Hematopoietic multipotent progenitor cell treated with erythropoietin and hydrocortisone succinate and interleukin-3 and kit ligand, for 17 days (in vitro differentiated cells): ENCODE measurements around the gene SEL1L2.

Source experiments
- DNase-seq: peaks from one replicate; pipeline ENCODE4 v3.0.0-alpha.2; 2015; ENCODE audit warnings: low spot score

SEL1L2 gene

DNA sequence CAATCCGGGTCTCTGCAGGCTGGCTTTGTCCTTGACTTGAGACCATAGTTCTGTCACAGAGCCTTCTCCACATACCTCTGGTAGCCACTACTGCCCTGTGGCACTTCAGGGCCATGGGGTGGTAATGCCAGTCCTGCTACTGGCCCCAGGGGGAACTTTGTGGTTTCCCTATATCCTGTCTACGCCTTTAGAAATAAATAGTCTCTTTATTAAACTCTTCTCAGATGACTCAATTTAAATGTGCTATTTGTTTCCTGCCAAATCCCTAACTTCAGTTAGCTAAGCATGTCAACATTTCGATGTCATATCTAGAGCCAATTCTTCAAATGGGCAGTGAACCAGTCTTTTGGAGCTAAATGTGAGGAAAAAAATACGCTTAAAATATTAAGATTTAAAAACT lies 60.1 kb downstream of the SEL1L2 start:
- DNase-seq = no peak

- no peak for DNase-seq
Observed at GRCh38 chr20:13929836-13930235, 60.6 kb downstream of the SEL1L2 start.

DNA sequence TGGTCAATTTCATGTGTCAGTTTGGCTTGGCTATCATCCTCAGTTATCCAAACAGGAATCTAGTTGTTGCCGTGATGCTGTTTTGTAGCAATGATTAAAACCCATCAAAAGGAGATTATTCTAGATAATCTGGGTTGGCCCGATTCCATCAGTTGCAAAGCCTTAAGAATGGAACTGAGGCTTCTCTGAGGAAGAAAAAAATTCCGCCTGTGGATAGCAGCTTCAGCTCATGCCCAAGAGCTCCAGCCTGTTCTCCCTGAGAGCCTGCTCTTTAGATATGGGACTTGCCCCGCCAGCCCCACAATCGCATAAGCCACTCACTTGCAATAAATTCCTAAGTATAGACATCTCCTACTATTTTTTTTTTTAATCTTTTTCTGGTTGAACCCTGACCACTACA lies 61.5 kb downstream of the SEL1L2 start:
- no peak for DNase-seq

- no peak for DNase-seq
Observed at GRCh38 chr20:13927171-13927570, 63.2 kb downstream of the SEL1L2 start.

DNA sequence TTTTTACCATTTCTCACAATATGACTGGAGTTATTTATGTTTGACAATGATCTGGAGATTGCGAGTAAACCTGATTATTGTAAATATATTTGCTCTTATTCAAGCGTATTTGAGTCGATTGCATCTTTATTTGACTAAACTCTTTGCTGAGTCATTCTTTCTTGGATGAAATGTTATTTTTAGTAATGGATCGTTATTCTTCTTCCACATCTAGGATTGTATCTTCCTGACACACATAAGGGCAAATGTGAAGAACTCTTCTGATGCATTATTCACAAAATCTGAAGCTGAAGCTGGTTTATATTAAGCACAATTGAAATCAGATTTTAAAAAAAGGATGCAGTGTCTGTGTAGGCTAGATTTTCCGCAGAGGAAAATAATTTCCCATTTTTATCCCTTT lies 68.2 kb downstream of the SEL1L2 start:
- DNase-seq = no peak

DNA sequence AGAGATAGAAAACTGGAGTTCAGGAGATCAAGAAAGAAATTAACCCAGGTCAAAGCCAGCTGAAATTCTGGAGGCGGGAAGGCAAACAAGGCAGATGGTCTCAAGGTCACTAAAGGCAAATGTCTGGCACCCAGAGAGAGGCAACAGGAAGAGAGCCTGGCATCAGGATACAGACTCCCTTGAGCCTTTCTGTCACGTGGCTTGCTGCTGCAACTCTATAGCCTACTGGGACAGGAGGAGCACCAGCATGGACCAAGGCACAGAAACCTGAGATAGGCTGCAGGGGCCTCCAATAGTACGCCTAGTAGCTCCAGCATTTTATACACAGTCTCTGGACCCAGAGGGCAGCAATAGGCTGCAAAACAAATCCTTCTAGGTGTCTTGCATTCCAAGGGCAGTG lies 75.1 kb downstream of the SEL1L2 start:
- DNase-seq = no peak

- no peak for DNase-seq
Observed at GRCh38 chr20:13913572-13913971, 76.8 kb downstream of the SEL1L2 start.

DNA sequence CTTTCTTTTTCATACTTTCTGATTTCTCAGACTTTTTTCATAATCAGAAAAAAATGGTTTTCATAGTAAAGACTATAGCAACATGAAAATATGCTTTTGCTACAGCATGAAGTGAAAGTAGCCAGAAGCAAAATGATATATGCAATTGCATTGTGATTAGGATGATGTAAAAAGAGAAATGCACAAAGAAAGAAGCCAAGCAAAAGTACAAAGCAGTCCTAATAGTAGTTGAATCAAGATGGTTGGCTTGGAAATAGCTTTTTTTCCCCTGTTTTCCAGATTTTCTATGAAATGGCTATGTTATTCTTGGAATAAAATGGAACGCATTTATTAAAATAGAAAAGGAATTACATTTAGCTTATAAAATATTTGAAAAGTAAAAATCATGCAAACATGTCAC lies 77.3 kb downstream of the SEL1L2 start:
- DNase-seq = no peak

- no peak for DNase-seq
Observed at GRCh38 chr20:13910492-13910891, 79.9 kb downstream of the SEL1L2 start.

DNA sequence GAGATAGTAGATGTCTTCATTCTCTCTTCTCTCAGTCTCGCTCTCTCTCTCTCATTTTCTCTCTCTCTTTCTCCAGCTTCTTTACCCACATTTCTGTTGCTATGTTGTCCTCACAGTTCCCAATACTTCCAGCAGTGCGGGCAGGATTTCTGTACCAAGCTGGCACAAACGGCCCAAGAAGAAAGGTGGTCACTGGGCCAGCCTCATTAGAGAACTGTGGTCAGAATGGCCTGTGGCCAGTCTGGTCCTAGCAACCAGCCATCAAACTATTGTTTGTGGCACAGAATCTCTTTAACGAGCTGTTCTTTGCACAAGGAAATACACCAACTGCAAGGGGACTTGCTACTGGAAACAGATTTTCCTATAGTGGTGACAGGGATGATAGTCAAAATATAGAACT lies 81.3 kb downstream of the SEL1L2 start:
- no peak for DNase-seq

- DNase-seq = no peak
Observed at GRCh38 chr20:13904766-13905165, 85.6 kb downstream of the SEL1L2 start.

DNA sequence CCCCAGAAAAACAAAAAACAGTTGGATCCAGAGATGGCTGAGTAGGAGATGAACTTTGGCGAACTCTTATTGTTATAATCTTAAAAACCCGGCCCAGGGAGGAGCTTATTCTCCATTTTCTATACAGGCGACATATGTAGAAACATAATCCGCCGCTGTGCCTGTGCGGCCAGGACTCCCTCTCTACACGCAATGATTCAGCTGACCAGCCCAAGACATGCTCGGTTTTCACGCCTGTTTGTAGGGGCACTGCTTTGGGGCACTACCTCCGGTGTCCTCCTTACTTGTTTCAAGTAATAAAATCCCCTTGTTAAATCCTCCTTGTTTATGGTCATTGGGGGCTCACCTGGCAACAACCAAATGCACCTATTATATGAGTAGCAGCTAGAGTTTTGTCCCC lies 89.9 kb downstream of the SEL1L2 start:
- DNase-seq = no peak

DNA sequence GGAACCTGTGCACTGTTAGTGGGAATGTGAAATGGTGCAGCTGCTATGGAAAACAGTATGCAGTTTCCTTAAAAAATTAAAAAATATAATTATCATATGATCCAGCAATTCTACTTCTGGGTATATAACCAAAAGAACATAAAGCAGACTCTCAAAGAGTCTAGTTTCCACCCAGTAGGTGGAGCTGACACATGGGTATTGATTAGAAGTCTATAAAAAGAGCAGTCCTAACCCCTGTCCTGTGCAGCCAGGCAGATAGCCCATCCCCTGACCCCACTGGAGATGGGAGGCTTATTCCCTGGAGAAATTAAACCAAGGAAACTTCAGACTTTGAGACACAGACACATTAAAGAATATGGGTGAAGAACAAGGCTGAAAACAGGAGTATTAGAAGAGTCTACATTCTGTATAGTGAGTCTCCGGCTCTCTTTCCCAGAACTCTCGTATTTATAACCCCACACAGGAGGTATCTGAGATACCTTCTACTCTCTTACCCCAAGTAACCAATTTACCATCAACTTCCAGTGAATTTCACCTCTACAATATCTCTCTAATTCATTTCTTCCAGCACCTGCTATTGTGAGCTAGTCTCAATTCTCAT lies 92.3 kb downstream of the SEL1L2 start:
- no peak for DNase-seq

DNA sequence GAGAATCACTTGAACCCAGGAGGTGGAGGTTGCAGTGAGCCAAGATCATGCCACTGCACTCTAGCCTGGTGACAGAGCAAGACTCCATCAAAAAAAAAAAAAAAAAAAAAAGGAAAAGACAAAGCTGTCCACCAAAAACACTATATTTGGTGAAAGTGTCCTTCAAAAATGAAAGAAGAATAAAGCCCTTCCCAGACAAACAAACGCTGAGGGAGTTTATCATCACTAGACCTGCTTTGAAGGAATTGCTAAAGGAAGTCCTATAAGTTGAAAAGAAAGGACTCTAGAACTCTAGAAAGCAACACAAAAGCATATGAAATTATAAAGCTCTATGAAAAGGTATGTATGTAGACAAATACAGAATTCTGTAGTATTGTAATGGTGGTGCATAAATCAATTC lies 98.8 kb downstream of the SEL1L2 start:
- DNase-seq = no peak

DNA sequence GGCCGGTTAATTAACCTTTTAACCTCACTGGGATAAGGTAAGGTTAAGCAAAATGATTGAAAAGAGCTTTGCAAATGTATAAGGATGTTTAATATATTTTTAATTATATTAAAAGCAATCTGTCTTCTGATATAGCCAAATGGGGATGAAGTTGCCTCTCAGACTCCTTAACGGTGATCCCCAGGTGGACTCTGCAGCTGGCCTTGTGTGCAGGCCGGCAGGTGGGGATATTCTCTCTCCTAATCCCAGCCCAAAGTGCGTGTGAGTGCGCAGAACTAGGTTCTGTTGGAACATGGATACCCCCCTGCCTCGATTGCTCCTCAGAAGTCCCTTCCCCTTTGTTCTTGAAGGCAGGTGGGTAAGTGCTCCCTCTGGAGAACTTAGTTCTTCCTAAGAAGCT lies 105.6 kb downstream of the SEL1L2 start:
- no peak for DNase-seq

DNA sequence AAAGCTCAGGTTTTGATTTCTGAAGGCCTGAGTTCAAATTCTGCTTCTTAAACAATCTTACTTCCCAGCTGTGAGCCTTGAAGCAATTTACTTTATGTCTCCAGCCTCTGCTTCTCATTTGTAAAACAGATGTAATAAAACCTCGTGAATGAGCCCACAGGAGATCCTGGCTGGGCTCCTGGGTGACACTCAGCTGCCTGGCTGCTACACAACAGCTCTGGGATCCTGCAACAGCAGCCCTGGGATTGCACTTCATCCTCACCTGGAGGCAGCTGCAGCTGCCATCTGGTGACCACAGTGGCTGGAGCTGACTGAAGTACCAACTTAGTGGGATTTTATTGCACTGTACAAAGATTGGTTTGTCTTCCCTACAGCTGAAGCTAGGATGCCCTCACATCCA lies 107.0 kb downstream of the SEL1L2 start:
- no peak for DNase-seq

- DNase-seq = no peak
Observed at GRCh38 chr20:13878566-13878965, 111.8 kb downstream of the SEL1L2 start.

GRCh38 chr20:13877793-13878192 lies 112.6 kb downstream of the SEL1L2 start:
- no peak for DNase-seq

GRCh38 chr20:13875265-13875811 lies 115.1 kb downstream of the SEL1L2 start:
- no peak for DNase-seq

DNA sequence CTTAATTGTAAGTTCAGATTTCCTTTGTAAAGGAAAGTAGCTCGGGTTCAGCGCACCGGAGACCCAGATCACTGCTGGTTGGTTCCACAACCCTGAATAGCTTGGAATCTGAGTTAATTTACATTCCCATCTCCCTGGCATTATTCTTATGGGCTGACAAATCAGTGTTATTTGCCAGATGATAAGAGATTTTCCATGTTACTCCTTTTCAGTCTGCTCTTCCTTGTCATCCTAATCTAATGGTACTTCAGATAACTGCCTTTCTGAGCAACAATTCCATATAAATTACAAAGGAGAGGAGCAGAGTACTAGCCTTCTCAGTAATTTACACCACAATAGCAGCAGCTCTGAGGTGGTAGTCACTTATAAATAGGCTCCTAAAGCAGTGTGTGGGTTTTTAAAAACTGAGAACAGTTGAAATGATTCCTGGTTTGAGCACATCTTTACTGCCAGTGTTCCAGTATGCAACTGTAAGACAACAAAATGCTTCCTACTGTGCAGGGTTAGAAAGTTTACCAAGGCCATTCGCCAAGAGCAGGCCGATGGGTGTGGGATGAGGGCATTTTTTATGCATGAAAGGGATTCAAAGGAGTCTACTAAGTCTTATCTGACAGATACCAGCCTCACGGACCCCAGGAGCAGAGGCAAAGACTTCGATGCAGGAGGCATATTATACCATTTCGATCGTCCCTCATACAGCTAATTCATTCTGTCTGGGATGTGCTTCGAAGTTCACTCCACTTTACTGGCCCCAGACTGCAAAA lies 115.8 kb downstream of the SEL1L2 start:
- no peak for DNase-seq

- DNase-seq = no peak
Observed at GRCh38 chr20:13873831-13874230, 116.6 kb downstream of the SEL1L2 start.

DNA sequence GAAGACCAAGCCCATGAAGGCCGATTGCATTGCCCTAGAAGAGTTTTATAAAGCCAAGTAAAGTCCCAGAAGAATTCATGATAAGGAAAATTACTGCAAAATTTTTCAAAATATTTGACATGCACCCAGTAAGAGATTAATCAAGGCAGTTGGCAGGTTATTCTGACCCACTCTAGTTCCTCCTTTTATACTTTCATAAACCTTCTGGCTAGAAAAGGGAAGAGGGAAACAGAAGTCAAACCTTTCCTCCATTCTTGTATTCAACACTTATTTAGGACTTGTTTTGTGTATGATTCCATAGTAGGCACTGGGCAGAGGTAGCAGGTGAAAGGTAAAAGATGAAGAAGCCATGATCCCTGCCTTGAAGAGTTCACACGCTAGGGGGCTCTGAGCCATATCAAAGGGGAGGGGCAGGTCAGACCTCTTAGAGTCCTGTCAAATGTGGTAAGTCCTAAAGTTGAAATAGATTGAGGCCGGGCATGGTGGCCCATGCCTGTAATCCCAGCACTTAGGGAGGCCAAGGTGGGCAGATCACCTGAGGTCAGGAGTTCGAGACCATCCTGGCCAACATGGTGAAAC lies 120.2 kb downstream of the SEL1L2 start:
- DNase-seq = no peak

DNA sequence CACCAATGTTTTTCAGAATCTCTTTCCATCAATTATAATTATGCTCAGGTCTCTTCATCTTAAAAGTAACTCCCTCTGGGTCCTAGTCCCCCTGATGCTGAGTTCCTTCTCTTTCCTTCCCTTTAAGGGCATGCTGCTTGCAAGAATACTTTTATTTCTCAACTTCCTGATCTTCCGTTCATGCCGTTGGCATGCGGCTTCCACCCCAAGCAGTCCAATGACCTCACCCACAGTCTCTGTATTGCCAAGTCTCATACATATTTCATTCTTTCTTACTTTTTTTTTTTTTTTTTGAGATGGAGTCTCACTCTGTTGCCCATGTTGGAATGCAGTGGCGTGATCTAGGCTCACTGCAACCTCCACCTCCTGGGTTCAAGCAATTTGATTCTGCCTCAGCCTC lies 122.1 kb downstream of the SEL1L2 start:
- no peak for DNase-seq
